KG1 (cell line): ENCODE measurements around the gene OR2T8.

Experiments used
- DNase-seq: peaks from one replicate; lab custom pipeline; 2025; lab: John Stamatoyannopoulos, UW

Gene OR2T8

DNA sequence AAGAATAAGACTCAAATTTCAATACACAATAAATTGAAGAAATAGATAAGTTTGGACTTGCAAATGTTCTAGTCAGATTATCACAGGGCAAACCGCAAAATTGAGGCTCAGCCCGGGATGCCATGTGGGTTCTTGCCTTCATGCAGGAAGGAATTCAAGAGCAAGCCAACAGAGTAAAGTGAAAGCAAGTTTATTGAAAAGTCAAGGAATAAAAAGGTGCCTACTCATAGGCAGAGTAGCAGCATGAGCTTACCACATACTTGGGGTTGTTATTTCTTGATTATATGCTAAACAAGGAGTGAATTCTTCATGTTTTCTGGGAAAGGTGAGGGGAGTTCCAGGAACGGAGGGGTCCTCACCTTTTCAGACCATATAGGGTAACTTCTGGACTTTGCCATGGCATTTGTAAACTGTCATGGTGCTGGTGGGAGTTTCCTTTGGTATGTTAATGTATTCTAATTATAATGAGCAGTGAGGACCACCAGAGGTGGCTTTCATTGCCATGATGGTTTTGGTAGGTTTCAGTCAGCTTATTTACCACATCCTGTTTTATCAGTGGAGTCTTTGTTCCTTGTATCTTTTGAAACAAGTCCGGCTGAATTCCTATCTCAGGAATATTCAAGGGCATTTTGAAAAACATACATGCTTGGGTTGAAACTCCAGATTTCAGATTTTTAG lies 43.0 kb downstream of the OR2T8 start:
- DNase-seq: no peak

DNA sequence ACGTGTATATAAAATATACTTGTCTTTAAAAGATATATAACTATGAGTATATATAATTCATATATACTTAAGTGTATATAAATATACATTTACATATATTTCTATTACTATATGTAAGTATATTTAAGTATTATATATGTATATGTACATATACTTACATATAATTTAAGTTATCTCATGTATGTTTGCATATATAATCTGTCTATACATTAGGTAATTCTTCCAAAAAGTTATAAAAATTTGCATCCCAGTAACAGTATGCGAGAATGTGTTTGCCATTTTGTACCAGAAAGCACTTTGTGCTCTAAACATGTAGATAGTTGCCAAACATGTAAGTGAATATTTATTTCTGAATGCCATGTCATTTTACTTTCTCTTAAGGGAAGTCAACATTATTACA lies 44.9 kb downstream of the OR2T8 start, which contains the start of gene OR2AK2:
Gene OR2AK2, plus strand, starts transcription at position 301 of the 400 bp plus-strand sequence. CDS start 144 bp downstream, outside the sequence.
- no peak for DNase-seq

- DNase-seq: no peak
Measured at GRCh38 chr1:247966532-247967204, 46.6 kb downstream of the OR2T8 start.
